HG03280 (cell line): ENCODE results near the gene LDLRAD4.

Experiments
- ATAC-seq: cut with Tn5 transposase; IDR thresholded peaks from one replicate; pipeline ENCODE4 v1.9.1; 2021; ENCODE audit warnings: mild to moderate bottlenecking, moderate library complexity; ENCODE audit not compliant: unreplicated experiment

LDLRAD4 gene

GRCh38 chr18:13227910-13228309 is 9.3 kb downstream of the LDLRAD4 start:
- ATAC-seq: no peak

- ATAC-seq: no peak
These were observed 10.6 kb downstream of the LDLRAD4 start for GRCh38 chr18:13229001-13229671.

GRCh38 chr18:13231151-13231550 is 12.6 kb downstream of the LDLRAD4 start:
- ATAC-seq: no peak

- no peak for ATAC-seq
These were observed 13.7 kb downstream of the LDLRAD4 start for GRCh38 chr18:13232086-13232917.

GRCh38 chr18:13232971-13233786 is 14.6 kb downstream of the LDLRAD4 start:
- no peak for ATAC-seq

GRCh38 chr18:13233787-13234783 is 15.5 kb downstream of the LDLRAD4 start:
- no peak for ATAC-seq

- ATAC-seq: no peak
These were observed 16.9 kb downstream of the LDLRAD4 start for GRCh38 chr18:13235421-13235831.

GRCh38 chr18:13235981-13236380 is 17.4 kb downstream of the LDLRAD4 start:
- ATAC-seq: no peak

- no peak for ATAC-seq
These were observed 17.9 kb downstream of the LDLRAD4 start for GRCh38 chr18:13236411-13236810.

- no peak for ATAC-seq
These were observed 18.5 kb downstream of the LDLRAD4 start for GRCh38 chr18:13237073-13237472.

GRCh38 chr18:13237641-13238040 is 19.1 kb downstream of the LDLRAD4 start:
- ATAC-seq: no peak

GRCh38 chr18:13239171-13239956 is 20.8 kb downstream of the LDLRAD4 start:
- ATAC-seq: no peak

GRCh38 chr18:13240060-13240725 is 21.6 kb downstream of the LDLRAD4 start:
- no peak for ATAC-seq

GRCh38 chr18:13241083-13241892 is 22.7 kb downstream of the LDLRAD4 start:
- no peak for ATAC-seq

- no peak for ATAC-seq
These were observed 23.3 kb downstream of the LDLRAD4 start for GRCh38 chr18:13241893-13242175.

- ATAC-seq: no peak
These were observed 24.2 kb downstream of the LDLRAD4 start for GRCh38 chr18:13242797-13243196.

- ATAC-seq: no peak
These were observed 24.8 kb downstream of the LDLRAD4 start for GRCh38 chr18:13243363-13243762.

- ATAC-seq: no peak
These were observed 25.6 kb downstream of the LDLRAD4 start for GRCh38 chr18:13244135-13244534.
